ENCODE results near the gene RASA3. TPM values are rescaled to one million over a fixed set of nuclear protein-coding genes. Genes with fewer than 3 reads are reported as not detected.
"Not testable (repeated sequence)": the region's sequence is repeated elsewhere in the genome, so short reads cannot be mapped to it uniquely, and the experiment has no call there.

RASA3 gene
- total RNA-seq, 2 experiments from 2014 or later, result 97.2 to 99.3 TPM

- Mint-ChIP-seq H3K27ac (peak overlapping the region; percentile 57), H3K36me3 (ENCODE audit: low read depth) (peaks cover 55% of the 10 kb centered on the region), H3K4me3 (no peak overlapping the region), H3K4me1 (peaks cover 74% of the 10 kb centered on the region), H3K27me3 (no peaks in the 10 kb centered on the region), H3K9me3 (no peaks in the 10 kb centered on the region)
- ChIA-PET CTCF (interaction anchor here (0.7 to 4.4 kb wide), 7 partner anchors 16 to 158 kb away, joined by 3 to 26 read pairs (median 5); no protein-coding TSS in a partner anchor), POLR2A (interaction anchor here (1.5 to 7.0 kb wide), 4 partner anchors 15 to 168 kb away, joined by 8 to 84 read pairs (median 8); partner anchors contain the start of gene UPF3A)
- DNase-seq, result no peak
Observed at GRCh38 chr13:114112826-114113322, 19.5 kb downstream of the RASA3 start.

DNA sequence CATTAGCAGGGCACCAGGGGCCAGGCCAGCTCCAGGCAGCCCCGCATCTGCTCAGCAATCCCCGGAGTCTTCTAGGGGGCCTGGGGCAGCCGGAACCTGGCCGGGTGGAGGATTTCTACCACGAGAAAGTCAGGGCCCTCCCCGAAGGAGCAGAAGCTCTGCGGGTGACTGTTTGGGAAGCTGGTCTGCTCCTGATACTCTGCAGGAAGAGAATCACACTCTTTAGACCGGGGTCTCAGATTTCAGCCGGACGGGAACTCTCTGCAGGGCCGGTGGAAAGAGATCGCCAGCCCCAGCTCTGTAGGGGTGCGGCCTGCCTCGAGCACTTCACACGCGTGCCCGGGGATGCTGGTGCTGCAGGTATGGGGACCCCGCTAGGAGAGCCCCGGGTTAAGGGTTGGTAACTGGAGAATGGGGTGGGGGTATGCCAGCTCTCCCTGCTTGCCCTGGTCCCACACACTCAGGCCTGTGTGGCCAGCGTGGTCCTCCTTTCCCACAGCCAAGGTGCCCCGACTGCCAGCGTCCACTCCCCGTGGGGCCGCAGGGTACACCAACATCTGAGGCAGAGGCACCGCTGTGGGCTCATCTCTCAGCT lies 20.1 kb downstream of the RASA3 start:
- Mint-ChIP-seq H3K27ac (peak overlapping the region; percentile 80), H3K4me3 (no peak overlapping the region), H3K36me3 (ENCODE audit: low read depth) (peaks cover 52% of the 10 kb centered on the region), H3K27me3 (no peaks in the 10 kb centered on the region), H3K4me1 (peaks cover 70% of the 10 kb centered on the region), H3K9me3 (no peaks in the 10 kb centered on the region)
- ChIA-PET POLR2A (interaction anchor here (1.2 to 7.0 kb wide), 7 partner anchors 16 to 169 kb away, joined by 4 to 84 read pairs (median 9); partner anchors contain the start of gene UPF3A), CTCF (interaction anchor here (0.7 to 4.4 kb wide), 10 partner anchors 16 to 158 kb away, joined by 3 to 26 read pairs (median 5); no protein-coding TSS in a partner anchor)
- no peak for DNase-seq

DNA sequence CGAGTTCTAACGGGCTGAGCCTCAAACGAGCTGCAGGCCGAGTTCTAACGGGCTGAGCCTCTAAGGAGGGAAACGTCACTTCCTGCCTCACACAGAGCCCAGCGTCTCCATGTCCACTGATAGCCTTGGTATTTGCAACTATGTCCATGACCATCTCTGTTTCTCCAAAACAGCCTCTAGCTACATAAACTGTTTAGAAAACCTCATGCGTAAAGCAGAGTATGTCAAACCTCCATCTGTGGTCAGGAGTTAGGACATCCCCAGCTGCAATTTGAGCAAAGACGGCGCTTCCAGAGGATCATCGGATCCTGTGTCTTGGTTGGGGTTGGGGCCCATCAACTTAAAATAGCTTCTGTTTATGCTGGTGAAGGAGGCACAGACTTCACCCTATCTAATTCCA lies 20.8 kb downstream of the RASA3 start:
- Mint-ChIP-seq H3K36me3 (ENCODE audit: low read depth) (peaks cover 53% of the 10 kb centered on the region), H3K27ac (peak overlapping the region; percentile 80), H3K27me3 (no peaks in the 10 kb centered on the region), H3K4me3 (no peak overlapping the region), H3K9me3 (no peaks in the 10 kb centered on the region), H3K4me1 (peaks cover 65% of the 10 kb centered on the region)
- ChIA-PET POLR2A (interaction anchor here (1.2 to 7.0 kb wide), 9 partner anchors 16 to 170 kb away, joined by 4 to 84 read pairs (median 8); partner anchors contain the start of gene UPF3A), CTCF (interaction anchor here (0.7 to 4.4 kb wide), 10 partner anchors 17 to 142 kb away, joined by 3 to 26 read pairs (median 5); no protein-coding TSS in a partner anchor)
- no peak for DNase-seq

- H3K4me3 Mint-ChIP-seq, result peak overlapping the region; percentile 75
- DNase-seq, H3K27me3 Mint-ChIP-seq, H3K9me3 Mint-ChIP-seq: not testable (repeated sequence)
- POLR2A ChIA-PET, result interaction anchor here (1.1 to 7.0 kb wide), 9 partner anchors 17 to 170 kb away, joined by 3 to 84 read pairs (median 8); partner anchors contain the start of genes RASA3 and UPF3A
- peak overlapping the region; percentile 95 for H3K27ac Mint-ChIP-seq
- peaks cover 55% of the 10 kb centered on the region for H3K36me3 Mint-ChIP-seq (ENCODE audit: low read depth)
- H3K4me1 Mint-ChIP-seq, result peaks cover 66% of the 10 kb centered on the region
- CTCF ChIA-PET, result interaction anchor here (0.7 to 4.4 kb wide), 14 partner anchors 13 to 812 kb away, joined by 3 to 26 read pairs (median 4); no protein-coding TSS in a partner anchor
Observed at GRCh38 chr13:114110830-114111189, 21.6 kb downstream of the RASA3 start.

GRCh38 chr13:114110091-114110829 lies 22.2 kb downstream of the RASA3 start:
- peak; percentile 88 for DNase-seq
- H3K4me3 Mint-ChIP-seq, result peak overlapping the region; percentile 75
- peaks cover 63% of the 10 kb centered on the region for H3K4me1 Mint-ChIP-seq
- ChIA-PET CTCF (interaction anchor here (0.6 to 4.4 kb wide), 10 partner anchors 14 to 116 kb away, joined by 3 to 26 read pairs (median 6); no protein-coding TSS in a partner anchor), POLR2A (interaction anchor here (1.1 to 7.0 kb wide), 7 partner anchors 18 to 157 kb away, joined by 3 to 84 read pairs (median 9); partner anchors contain the start of gene RASA3)
- H3K9me3 Mint-ChIP-seq, result no peaks in the 10 kb centered on the region
- H3K27me3 Mint-ChIP-seq, result no peaks in the 10 kb centered on the region
- peaks cover 54% of the 10 kb centered on the region for H3K36me3 Mint-ChIP-seq (ENCODE audit: low read depth)
- peak overlapping the region; percentile 95 for H3K27ac Mint-ChIP-seq

GRCh38 chr13:114109641-114110041 lies 22.8 kb downstream of the RASA3 start:
- POLR2A ChIA-PET, result interaction anchor here (1.1 to 7.0 kb wide), 4 partner anchors 18 to 45 kb away, joined by 9 to 84 read pairs (median 22); no protein-coding TSS in a partner anchor

DNA sequence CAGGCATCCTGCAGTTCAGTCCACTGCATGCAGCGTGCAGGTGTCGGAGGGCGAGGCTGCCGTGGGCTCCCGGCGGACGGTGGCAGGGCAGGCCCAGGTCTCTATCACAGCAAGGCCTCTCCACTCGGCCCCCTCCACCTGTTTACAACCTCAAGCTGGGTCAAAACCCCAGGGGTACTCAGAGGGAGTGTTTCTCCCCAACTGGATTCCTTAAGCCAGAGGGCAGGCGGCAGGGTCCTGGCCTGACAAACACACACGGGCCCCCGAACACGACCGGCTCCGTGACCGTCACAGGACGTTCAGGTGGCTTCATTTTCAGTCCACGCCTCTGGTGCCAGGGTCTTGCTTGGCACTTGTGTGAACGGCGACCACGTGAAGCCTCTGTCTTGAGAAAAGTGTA lies 23.5 kb downstream of the RASA3 start:
- no peak for DNase-seq
- Mint-ChIP-seq H3K27me3 (no peaks in the 10 kb centered on the region), H3K27ac (peak overlapping the region; percentile 95), H3K36me3 (ENCODE audit: low read depth) (peaks cover 47% of the 10 kb centered on the region), H3K4me3 (no peak overlapping the region), H3K9me3 (no peaks in the 10 kb centered on the region), H3K4me1 (peaks cover 56% of the 10 kb centered on the region)
- ChIA-PET POLR2A (interaction anchor here (3.0 to 7.0 kb wide), 3 partner anchors 19 to 44 kb away, joined by 20 to 84 read pairs (median 23); no protein-coding TSS in a partner anchor), CTCF (interaction anchor here (0.5 to 4.4 kb wide), 3 partner anchors 104 to 712 kb away, joined by 3 to 19 read pairs (median 3); no protein-coding TSS in a partner anchor)

More at GRCh38 chr13:114109641-114110041, 22.8 kb downstream of the RASA3 start:
- Mint-ChIP-seq H3K27ac (peak overlapping the region; percentile 95), H3K4me1 (peaks cover 59% of the 10 kb centered on the region), H3K27me3 (no peaks in the 10 kb centered on the region), H3K4me3 (peak overlapping the region; percentile 75), H3K36me3 (ENCODE audit: low read depth) (peaks cover 51% of the 10 kb centered on the region), H3K9me3 (no peaks in the 10 kb centered on the region)
- CTCF ChIA-PET, result interaction anchor here (1.2 to 4.4 kb wide), 4 partner anchors 39 to 117 kb away, joined by 4 to 19 read pairs (median 12); no protein-coding TSS in a partner anchor
- no peak for DNase-seq

DNA sequence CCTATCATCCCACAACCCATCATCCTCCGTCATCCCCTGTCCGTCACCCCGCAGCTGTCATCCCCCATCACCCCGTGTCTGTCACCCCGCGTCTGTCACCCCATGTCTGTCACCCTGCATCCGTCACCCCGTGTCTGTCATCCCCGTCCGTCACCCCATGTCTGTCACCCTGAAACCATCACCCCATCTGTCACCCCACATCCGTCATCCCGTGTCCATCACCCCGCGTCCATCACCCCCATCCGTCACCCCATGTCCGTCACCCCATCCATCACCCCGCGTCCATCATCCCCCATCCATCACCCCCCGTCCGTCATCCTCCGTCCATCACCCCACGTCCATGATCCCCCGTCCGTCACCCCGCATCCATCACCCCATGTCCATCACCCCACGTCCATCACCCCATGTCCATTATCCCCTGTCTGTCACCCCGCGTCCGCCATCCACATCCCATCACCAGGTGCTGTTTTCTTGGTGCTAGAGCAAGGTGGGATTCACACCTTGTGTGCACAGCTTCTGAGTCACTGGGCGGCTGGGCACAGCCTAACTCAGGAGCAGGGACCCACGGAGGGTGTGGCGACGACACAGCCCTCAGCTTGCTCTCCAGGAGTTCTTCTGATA lies 24.2 kb downstream of the RASA3 start:
- no peak overlapping the region for H3K4me3 Mint-ChIP-seq
- H3K9me3 Mint-ChIP-seq, result no peaks in the 10 kb centered on the region
- POLR2A ChIA-PET, result no interaction called here
- CTCF ChIA-PET, result interaction anchor here (1.0 kb wide), 1 partner anchor 105 kb away, joined by 3 read pairs; no protein-coding TSS in a partner anchor
- H3K27ac Mint-ChIP-seq, result peak overlapping the region; percentile 65
- H3K4me1 Mint-ChIP-seq, result peaks cover 54% of the 10 kb centered on the region
- H3K27me3 Mint-ChIP-seq, result no peaks in the 10 kb centered on the region
- no peak for DNase-seq
- peaks cover 45% of the 10 kb centered on the region for H3K36me3 Mint-ChIP-seq (ENCODE audit: low read depth)

GRCh38 chr13:114107686-114108081 lies 24.7 kb downstream of the RASA3 start:
- no peak overlapping the region for H3K27ac Mint-ChIP-seq
- H3K4me3 Mint-ChIP-seq, result no peak overlapping the region
- H3K27me3 Mint-ChIP-seq, result no peaks in the 10 kb centered on the region
- ChIA-PET POLR2A (no interaction called here), CTCF (no interaction called here)
- peaks cover 45% of the 10 kb centered on the region for H3K36me3 Mint-ChIP-seq (ENCODE audit: low read depth)
- DNase-seq, result no peak
- H3K9me3 Mint-ChIP-seq, result no peaks in the 10 kb centered on the region
- H3K4me1 Mint-ChIP-seq, result peaks cover 53% of the 10 kb centered on the region

GRCh38 chr13:114106991-114107685 lies 25.3 kb downstream of the RASA3 start:
- Mint-ChIP-seq H3K27me3 (no peaks in the 10 kb centered on the region), H3K4me3 (no peak overlapping the region), H3K4me1 (peaks cover 48% of the 10 kb centered on the region), H3K36me3 (ENCODE audit: low read depth) (peaks cover 48% of the 10 kb centered on the region), H3K27ac (no peak overlapping the region), H3K9me3 (no peaks in the 10 kb centered on the region)
- DNase-seq, result no peak
- POLR2A ChIA-PET, result no interaction called here
- CTCF ChIA-PET, result no interaction called here

DNA sequence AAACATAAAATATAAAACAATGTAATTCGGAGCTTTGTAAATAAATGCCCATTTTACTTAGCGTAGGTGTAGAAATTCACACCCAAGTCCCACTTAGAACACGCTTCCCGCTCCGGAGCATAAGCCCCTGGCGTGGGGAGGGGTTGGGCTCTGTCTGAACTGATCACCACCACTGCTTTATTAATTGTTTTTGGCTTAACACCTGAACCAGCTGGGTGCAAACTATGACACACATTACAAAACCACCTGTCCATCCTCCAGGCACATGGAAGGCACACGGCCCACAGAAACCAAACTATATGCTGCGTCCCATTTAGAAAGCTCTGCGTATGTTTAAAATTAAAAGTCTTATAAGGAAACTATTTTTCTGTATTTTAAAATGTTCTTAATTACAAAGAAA lies 25.9 kb downstream of the RASA3 start:
- H3K27ac Mint-ChIP-seq, result no peak overlapping the region
- H3K4me1 Mint-ChIP-seq, result peaks cover 42% of the 10 kb centered on the region
- H3K36me3 Mint-ChIP-seq (ENCODE audit: low read depth), result peaks cover 52% of the 10 kb centered on the region
- H3K27me3 Mint-ChIP-seq, result no peaks in the 10 kb centered on the region
- ChIA-PET POLR2A (no interaction called here), CTCF (no interaction called here)
- H3K4me3 Mint-ChIP-seq, result no peak overlapping the region
- no peaks in the 10 kb centered on the region for H3K9me3 Mint-ChIP-seq
- no peak for DNase-seq

Data from activated CD4-positive, alpha-beta memory T cell treated with anti-CD3 and anti-CD28 coated beads, Interleukin-2, amount 10 ng/mL, durations not matched to agents 7 days and 5 days (primary cell).